AG09309 (cell line): ENCODE results near the gene SPDYE5.
A peak's percentile ranks its signal among the peaks of the same experiment; 100 is the strongest.

ENCODE experiments used
- DNase-seq: peaks from one replicate; pipeline ENCODE4 v3.0.0-alpha.2; 2010; ENCODE audit warnings: low read depth
- H3K4me3 ChIP-seq: 2 replicates; pipeline ENCODE4 v1.5.1; 2011; ENCODE audit warnings: mild to moderate bottlenecking, low read depth, low read length, moderate library complexity; ENCODE audit not compliant: control insufficient read depth
- TF ChIP-seq, protein P1 (sequence below): IDR thresholded peaks from 2 replicates; pipeline ENCODE4 v1.5.1; 2011; ENCODE audit warnings: mild to moderate bottlenecking, low read depth, low read length, inconsistent platforms; ENCODE audit not compliant: insufficient read depth, control insufficient read depth; ENCODE audit errors: missing control alignments

The SPDYE5 gene

DNA sequence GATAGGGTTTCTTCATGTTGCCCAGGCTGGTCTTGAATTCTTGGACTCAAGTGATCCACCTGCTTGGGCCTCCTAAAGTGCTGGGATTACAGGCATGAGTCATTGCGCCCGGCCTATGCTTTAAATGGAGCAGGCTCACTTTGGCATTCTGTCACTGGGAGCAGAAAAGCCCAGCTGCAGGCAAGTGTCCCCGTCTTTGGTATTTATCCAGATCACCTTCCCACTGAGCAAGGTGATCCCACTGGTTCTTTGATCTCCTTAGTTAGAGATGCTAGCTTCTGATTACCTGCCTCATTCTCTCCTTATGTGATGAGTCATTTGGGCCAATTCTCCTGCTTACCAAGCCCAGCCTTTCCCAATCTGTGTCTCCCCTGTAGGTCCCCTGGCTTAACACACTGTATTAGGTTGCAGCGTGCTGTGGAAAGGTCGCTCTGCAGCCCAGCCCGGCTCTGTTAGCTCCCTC lies 39.3 kb downstream of the SPDYE5 start:
- no peak for DNase-seq
- TF ChIP-seq, protein P1, sequence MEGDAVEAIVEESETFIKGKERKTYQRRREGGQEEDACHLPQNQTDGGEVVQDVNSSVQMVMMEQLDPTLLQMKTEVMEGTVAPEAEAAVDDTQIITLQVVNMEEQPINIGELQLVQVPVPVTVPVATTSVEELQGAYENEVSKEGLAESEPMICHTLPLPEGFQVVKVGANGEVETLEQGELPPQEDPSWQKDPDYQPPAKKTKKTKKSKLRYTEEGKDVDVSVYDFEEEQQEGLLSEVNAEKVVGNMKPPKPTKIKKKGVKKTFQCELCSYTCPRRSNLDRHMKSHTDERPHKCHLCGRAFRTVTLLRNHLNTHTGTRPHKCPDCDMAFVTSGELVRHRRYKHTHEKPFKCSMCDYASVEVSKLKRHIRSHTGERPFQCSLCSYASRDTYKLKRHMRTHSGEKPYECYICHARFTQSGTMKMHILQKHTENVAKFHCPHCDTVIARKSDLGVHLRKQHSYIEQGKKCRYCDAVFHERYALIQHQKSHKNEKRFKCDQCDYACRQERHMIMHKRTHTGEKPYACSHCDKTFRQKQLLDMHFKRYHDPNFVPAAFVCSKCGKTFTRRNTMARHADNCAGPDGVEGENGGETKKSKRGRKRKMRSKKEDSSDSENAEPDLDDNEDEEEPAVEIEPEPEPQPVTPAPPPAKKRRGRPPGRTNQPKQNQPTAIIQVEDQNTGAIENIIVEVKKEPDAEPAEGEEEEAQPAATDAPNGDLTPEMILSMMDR: no peak
- H3K4me3 ChIP-seq: no peak overlapping the region

DNA sequence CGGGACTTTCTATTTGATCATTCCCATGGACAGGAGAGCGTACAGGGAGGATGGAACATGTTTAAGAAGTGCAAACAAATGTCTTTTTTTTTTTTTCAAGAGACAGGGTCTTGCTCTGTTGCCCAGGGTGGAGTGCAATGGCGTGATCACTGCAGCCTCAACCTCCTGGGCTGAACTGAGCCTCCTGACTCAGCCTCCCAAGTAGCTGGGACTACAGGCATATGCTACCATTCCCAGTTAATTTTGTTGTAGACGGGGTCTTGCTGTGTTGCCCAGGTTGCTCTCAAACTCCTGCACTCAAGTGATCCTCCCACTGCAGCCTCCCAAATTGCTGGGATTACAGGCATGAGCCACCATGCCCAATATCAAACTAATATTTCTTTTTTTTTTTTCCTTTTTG lies 40.5 kb downstream of the SPDYE5 start:
- TF ChIP-seq, protein P1: no peak
- no peak overlapping the region for H3K4me3 ChIP-seq
- DNase-seq: no peak

DNA sequence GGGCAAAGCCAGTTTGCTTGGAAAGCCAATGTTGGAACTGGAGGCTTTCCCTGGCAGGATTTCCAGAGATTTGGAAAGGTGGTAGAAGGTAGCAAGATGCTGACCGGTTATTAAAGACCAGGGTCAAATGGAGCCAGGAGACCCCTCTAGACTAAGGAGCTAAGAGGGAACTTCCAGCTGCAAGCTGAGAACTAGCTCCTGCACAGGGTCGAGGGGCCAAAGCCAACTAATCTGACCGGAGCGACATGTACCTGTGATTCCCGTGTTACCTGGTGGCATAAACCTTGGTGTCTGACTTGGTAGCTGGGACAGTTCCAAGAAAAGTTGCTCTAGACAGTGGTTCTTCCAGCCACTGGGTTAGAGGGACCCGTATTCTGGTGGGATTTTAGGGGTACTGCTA lies 41.8 kb downstream of the SPDYE5 start:
- TF ChIP-seq, protein P1: no peak
- no peak overlapping the region for H3K4me3 ChIP-seq
- no peak for DNase-seq

DNA sequence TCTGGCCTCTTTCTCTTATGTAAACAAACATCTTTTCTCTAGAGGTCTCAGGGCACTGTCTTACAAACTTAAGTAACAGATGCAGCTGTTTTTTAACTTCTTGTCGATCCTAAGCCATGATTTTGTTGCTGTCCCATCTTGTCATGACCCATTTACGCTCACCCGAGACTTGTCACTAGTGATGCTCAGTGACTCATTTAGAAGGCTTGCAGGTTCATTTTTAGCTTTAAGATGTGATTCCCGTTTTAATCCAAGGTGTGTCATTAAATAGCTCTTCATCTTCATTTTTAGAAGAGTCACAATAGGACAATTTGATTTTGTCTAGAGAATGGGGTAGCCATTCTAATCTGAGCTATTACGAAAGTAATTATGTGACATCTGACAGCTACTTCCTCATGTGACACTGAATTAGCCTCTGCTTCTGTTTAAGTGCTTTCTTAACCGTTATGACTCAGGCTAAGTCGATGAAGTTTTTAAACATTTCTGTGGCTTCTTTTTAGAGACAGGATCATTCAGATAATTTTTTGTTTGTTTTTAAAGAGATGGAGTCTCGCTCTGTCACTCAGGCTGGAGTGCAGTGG lies 42.7 kb downstream of the SPDYE5 start:
- DNase-seq: peak; percentile 33
- TF ChIP-seq, protein P1: no peak
- no peak overlapping the region for H3K4me3 ChIP-seq

DNA sequence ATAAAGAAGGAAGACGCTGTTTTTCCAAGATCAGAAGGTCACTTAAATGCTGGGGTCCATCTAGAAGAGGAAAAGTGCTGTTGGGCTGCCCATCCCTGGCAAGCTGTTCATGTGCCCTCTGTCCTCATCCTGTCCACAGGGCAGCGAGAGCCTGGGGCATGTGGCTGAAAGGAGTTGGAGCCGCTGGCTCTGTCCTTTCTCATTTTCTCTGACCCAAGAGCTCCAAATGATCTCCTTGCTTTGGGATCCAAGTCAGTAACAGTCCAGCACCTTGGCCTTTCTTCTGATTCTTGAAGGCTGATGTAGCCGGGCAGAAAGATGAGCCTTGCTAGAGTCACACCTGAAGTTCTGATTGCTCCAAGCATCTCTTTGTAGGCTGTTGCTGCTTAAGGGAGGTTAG lies 44.4 kb downstream of the SPDYE5 start:
- no peak for DNase-seq
- H3K4me3 ChIP-seq: no peak overlapping the region
- TF ChIP-seq, protein P1: no peak

DNA sequence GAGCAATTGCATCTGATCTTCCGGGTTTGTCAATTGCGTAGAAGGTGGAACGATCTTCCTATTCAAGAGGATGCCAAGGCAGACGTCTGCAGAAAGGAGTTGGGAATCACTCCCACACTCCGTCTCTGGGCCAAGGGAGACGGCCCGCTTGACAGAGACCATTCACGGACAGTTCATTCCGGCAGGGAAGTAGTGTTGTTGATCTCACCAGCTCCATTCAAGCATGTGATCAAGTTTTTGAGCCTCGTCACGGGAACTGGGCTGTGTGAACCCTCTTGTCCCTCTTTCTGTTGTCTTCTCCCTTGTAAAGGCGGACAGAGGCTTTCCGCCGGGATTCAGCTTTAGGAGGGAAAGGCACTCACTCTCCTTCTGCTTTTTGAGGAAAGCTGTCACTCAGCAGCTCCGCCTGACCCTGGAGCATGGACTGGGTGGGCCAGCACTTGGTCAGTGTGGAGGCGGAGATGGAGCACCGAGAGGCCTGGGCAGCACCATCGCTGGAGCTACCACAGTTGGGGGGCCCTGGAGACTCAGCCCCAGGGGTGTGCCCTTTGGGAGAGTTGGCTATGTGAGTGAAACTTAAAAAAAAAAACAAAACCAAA lies 44.9 kb downstream of the SPDYE5 start:
- no peak overlapping the region for H3K4me3 ChIP-seq
- DNase-seq: no peak
- TF ChIP-seq, protein P1: no peak
